Measurements from ENCODE around the gene KHNYN.
A peak's percentile ranks its signal among the peaks of the same experiment; 100 is the strongest.

The KHNYN gene

GRCh38 chr14:24403294-24403998 is 26.3 kb upstream of the KHNYN start:
- Histone ChIP-seq H3K9me3 (ENCODE audit: control insufficient read depth, insufficient read depth, low read depth, low read length) (no peaks in the 10 kb centered on the region), H3K4me3 (ENCODE audit: low read depth, low read length) (no peak overlapping the region), H3K36me3 (ENCODE audit: control insufficient read depth in 2 of 2, insufficient read depth in 1 of 2, low read length in 2 of 2) (peaks cover 0 to 15% of the 10 kb centered on the region in 2 experiments; a peak in 1 of 3 replicates), H3K4me1 (ENCODE audit: control insufficient read depth, insufficient read depth, low read length) (peaks cover 12% of the 10 kb centered on the region; the same call in 1 of the 2 replicates), H3K27ac (ENCODE audit: extremely low read depth, low read depth, low read length) (no peak overlapping the region)
- TF ChIP-seq PRDM1 (tag by site-specific recombination; IDR thresholded peaks at IDR 0.05): no peak
- no peak for TF ChIP-seq ZNF2 (tag by site-specific recombination; IDR thresholded peaks at IDR 0.05)
- no peak for TF ChIP-seq ZNF48 (tag by site-specific recombination; IDR thresholded peaks at IDR 0.05)
- no peak for TF ChIP-seq ZIC2 (tag by site-specific recombination; IDR thresholded peaks at IDR 0.05)
- TF ChIP-seq ZNF157 (tag by site-specific recombination; IDR thresholded peaks at IDR 0.05): no peak
- TF ChIP-seq ZNF560 (tag by site-specific recombination; IDR thresholded peaks at IDR 0.05; ENCODE audit: borderline replicate concordance): no peak
- no peak for TF ChIP-seq MYNN (tag by site-specific recombination; IDR thresholded peaks at IDR 0.05; ENCODE audit: borderline replicate concordance)
- no peak for TF ChIP-seq ZNF629 (tag by site-specific recombination; IDR thresholded peaks at IDR 0.05)
- TF ChIP-seq SCRT1 (tag by site-specific recombination; IDR thresholded peaks at IDR 0.05; ENCODE audit: borderline replicate concordance): no peak
- TF ChIP-seq ZNF362 (tag by site-specific recombination; IDR thresholded peaks at IDR 0.05): no peak
- TF ChIP-seq, protein P1, sequence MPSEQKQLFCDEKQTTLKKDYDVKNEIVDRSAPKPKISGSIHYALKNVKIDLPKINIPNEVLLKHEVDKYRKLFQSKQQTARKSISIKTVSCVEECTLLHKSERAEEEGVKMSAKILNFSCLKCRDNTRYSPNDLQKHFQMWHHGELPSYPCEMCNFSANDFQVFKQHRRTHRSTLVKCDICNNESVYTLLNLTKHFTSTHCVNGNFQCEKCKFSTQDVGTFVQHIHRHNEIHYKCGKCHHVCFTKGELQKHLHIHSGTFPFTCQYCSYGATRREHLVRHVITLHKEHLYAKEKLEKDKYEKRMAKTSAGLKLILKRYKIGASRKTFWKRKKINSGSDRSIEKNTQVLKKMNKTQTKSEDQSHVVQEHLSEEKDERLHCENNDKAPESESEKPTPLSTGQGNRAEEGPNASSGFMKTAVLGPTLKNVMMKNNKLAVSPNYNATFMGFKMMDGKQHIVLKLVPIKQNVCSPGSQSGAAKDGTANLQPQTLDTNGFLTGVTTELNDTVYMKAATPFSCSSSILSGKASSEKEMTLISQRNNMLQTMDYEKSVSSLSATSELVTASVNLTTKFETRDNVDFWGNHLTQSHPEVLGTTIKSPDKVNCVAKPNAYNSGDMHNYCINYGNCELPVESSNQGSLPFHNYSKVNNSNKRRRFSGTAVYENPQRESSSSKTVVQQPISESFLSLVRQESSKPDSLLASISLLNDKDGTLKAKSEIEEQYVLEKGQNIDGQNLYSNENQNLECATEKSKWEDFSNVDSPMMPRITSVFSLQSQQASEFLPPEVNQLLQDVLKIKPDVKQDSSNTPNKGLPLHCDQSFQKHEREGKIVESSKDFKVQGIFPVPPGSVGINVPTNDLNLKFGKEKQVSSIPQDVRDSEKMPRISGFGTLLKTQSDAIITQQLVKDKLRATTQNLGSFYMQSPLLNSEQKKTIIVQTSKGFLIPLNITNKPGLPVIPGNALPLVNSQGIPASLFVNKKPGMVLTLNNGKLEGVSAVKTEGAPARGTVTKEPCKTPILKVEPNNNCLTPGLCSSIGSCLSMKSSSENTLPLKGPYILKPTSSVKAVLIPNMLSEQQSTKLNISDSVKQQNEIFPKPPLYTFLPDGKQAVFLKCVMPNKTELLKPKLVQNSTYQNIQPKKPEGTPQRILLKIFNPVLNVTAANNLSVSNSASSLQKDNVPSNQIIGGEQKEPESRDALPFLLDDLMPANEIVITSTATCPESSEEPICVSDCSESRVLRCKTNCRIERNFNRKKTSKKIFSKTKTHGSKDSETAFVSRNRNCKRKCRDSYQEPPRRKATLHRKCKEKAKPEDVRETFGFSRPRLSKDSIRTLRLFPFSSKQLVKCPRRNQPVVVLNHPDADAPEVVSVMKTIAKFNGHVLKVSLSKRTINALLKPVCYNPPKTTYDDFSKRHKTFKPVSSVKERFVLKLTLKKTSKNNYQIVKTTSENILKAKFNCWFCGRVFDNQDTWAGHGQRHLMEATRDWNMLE (tag by site-specific recombination; conservative IDR thresholded peaks at IDR 0.05; ENCODE audit: low read depth): no peak
- TF ChIP-seq ZNF660 (tag by site-specific recombination; IDR thresholded peaks at IDR 0.05): no peak
- ChIA-PET POLR2A (no interaction called here), CTCF (interaction anchor here (0.7 to 2.7 kb wide), 7 partner anchors 10 to 95 kb away, joined by 3 to 9 read pairs (median 5); partner anchors contain the start of gene CIDEB)

DNA sequence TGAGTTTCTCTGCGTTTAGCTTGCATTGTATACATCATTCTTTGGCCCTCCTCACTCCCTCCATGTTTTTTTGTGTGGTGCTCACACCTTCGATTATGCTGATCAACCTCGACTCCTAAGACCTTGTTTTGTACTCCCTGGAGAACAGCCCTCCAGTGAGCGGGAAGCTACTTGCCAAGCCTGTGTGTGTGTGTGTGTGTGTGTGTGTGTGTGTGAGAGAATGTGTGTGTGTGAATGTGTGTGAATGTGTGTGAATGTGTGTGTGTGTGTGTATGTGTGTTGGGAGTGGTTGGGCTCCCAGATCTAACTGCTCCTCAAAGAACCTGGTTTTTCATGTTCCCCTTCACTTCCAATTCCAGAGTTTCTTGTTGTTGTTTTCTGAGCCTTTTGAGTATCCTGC is 24.9 kb upstream of the KHNYN start:
- H3K4me3 ChIP-seq (ENCODE audit: low read depth, low read length): no peak overlapping the region
- no peak overlapping the region for H3K27ac ChIP-seq (ENCODE audit: extremely low read depth, low read depth, low read length)
- H3K9me3 ChIP-seq (ENCODE audit: control insufficient read depth, insufficient read depth, low read depth, low read length): no peaks in the 10 kb centered on the region
- peaks cover 0 to 29% of the 10 kb centered on the region in 2 experiments; a peak in 1 of 3 replicates for H3K36me3 ChIP-seq (ENCODE audit: control insufficient read depth in 2 of 2, insufficient read depth in 1 of 2, low read length in 2 of 2)
- peaks cover 6% of the 10 kb centered on the region; the same call in 1 of the 2 replicates for H3K4me1 ChIP-seq (ENCODE audit: control insufficient read depth, insufficient read depth, low read length)
- ChIA-PET POLR2A (no interaction called here), CTCF (interaction anchor here (0.5 to 2.4 kb wide), 7 partner anchors 9 to 97 kb away, joined by 3 to 11 read pairs (median 6); partner anchors contain the start of gene CIDEB)
- TF ChIP-seq SCRT2 (tag by site-specific recombination; IDR thresholded peaks at IDR 0.05) (no peak), ZSCAN4 (tag by site-specific recombination; IDR thresholded peaks at IDR 0.05) (peak; percentile 75), ZNF175 (tag by site-specific recombination; IDR thresholded peaks at IDR 0.05) (no peak), ZNF580 (tag by site-specific recombination; IDR thresholded peaks at IDR 0.05) (no peak), ZNF626 (tag by site-specific recombination; IDR thresholded peaks at IDR 0.05) (no peak), YY2 (tag by site-specific recombination; IDR thresholded peaks at IDR 0.05) (no peak), ZNF585B (tag by site-specific recombination; IDR thresholded peaks at IDR 0.05) (no peak), SP2 (tag by site-specific recombination; IDR thresholded peaks at IDR 0.05) (no peak)
- TF ChIP-seq, protein P2, sequence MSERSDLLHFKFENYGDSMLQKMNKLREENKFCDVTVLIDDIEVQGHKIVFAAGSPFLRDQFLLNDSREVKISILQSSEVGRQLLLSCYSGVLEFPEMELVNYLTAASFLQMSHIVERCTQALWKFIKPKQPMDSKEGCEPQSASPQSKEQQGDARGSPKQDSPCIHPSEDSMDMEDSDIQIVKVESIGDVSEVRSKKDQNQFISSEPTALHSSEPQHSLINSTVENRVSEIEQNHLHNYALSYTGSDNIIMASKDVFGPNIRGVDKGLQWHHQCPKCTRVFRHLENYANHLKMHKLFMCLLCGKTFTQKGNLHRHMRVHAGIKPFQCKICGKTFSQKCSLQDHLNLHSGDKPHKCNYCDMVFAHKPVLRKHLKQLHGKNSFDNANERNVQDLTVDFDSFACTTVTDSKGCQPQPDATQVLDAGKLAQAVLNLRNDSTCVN (tag by site-specific recombination; optimal IDR thresholded peaks at IDR 0.05): no peak
- TF ChIP-seq, protein P3, sequence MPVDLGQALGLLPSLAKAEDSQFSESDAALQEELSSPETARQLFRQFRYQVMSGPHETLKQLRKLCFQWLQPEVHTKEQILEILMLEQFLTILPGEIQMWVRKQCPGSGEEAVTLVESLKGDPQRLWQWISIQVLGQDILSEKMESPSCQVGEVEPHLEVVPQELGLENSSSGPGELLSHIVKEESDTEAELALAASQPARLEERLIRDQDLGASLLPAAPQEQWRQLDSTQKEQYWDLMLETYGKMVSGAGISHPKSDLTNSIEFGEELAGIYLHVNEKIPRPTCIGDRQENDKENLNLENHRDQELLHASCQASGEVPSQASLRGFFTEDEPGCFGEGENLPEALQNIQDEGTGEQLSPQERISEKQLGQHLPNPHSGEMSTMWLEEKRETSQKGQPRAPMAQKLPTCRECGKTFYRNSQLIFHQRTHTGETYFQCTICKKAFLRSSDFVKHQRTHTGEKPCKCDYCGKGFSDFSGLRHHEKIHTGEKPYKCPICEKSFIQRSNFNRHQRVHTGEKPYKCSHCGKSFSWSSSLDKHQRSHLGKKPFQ (tag by site-specific recombination; IDR thresholded peaks at IDR 0.05): no peak
- TF ChIP-seq, protein P4, sequence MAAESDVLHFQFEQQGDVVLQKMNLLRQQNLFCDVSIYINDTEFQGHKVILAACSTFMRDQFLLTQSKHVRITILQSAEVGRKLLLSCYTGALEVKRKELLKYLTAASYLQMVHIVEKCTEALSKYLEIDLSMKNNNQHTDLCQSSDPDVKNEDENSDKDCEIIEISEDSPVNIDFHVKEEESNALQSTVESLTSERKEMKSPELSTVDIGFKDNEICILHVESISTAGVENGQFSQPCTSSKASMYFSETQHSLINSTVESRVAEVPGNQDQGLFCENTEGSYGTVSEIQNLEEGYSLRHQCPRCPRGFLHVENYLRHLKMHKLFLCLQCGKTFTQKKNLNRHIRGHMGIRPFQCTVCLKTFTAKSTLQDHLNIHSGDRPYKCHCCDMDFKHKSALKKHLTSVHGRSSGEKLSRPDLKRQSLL (tag by site-specific recombination; IDR thresholded peaks at IDR 0.05): no peak

Measured in HEK293 (cell line).